ENCODE results near the gene SETD1B. TPM values are rescaled to one million over a fixed set of nuclear protein-coding genes. Genes with fewer than 3 reads are reported as not detected.

The SETD1B gene
- total RNA-seq, 1 donor = 4.7 TPM

- H3K4me3 ChIP-seq (ENCODE audit: low read depth, low read length) = no peak overlapping the region
- no peak for TF ChIP-seq CTCF (IDR thresholded peaks at IDR 0.05; ENCODE audit: insufficient read depth, low read depth, low read length)
- no peak for DNase-seq (ENCODE audit: low read depth)
Measured at GRCh38 chr12:121822393-121823100, 18.7 kb downstream of the SETD1B start.

- peak; percentile 18 for TF ChIP-seq CTCF (IDR thresholded peaks at IDR 0.05; ENCODE audit: insufficient read depth, low read depth, low read length)
- H3K4me3 ChIP-seq (ENCODE audit: low read depth, low read length) = no peak overlapping the region
- no peak for DNase-seq (ENCODE audit: low read depth)
Measured at GRCh38 chr12:121823101-121823726, 19.4 kb downstream of the SETD1B start.

GRCh38 chr12:121823727-121824115 is 19.9 kb downstream of the SETD1B start:
- no peak for TF ChIP-seq CTCF (IDR thresholded peaks at IDR 0.05; ENCODE audit: insufficient read depth, low read depth, low read length)

GRCh38 chr12:121825041-121825523 is 21.3 kb downstream of the SETD1B start:
- no peak overlapping the region for H3K4me3 ChIP-seq (ENCODE audit: low read depth, low read length)
- TF ChIP-seq CTCF (IDR thresholded peaks at IDR 0.05; ENCODE audit: insufficient read depth, low read depth, low read length) = no peak
- no peak for DNase-seq (ENCODE audit: low read depth)

More at GRCh38 chr12:121823727-121824115, 19.9 kb downstream of the SETD1B start:
- no peak for DNase-seq (ENCODE audit: low read depth)
- no peak overlapping the region for H3K4me3 ChIP-seq (ENCODE audit: low read depth, low read length)

- no peak for TF ChIP-seq CTCF (IDR thresholded peaks at IDR 0.05; ENCODE audit: insufficient read depth, low read depth, low read length)
- DNase-seq (ENCODE audit: low read depth) = no peak
- no peak overlapping the region for H3K4me3 ChIP-seq (ENCODE audit: low read depth, low read length)
Measured at GRCh38 chr12:121826318-121827150, 22.7 kb downstream of the SETD1B start.

GRCh38 chr12:121827351-121828099 is 23.7 kb downstream of the SETD1B start:
- TF ChIP-seq CTCF (IDR thresholded peaks at IDR 0.05; ENCODE audit: insufficient read depth, low read depth, low read length) = no peak
- H3K4me3 ChIP-seq (ENCODE audit: low read depth, low read length) = no peak overlapping the region
- DNase-seq (ENCODE audit: low read depth) = no peak
